GM21723 (cell line): ENCODE results near the gene BRME1.

ENCODE experiments used
- ATAC-seq: cut with Tn5 transposase; IDR thresholded peaks from one replicate; pipeline ENCODE4 v1.9.1; 2021; ENCODE audit warnings: mild to moderate bottlenecking, moderate library complexity; ENCODE audit not compliant: unreplicated experiment

Gene BRME1

GRCh38 chr19:13905634-13906520 is at the start of gene BRME1, which contains the start of gene CC2D1A:
TSS of gene BRME1 (minus strand) at chr19:13906117. CDS start at chr19:13904892, 1,225 bp downstream.
TSS of gene CC2D1A (plus strand) at chr19:13906201. CDS start at chr19:13906442, 241 bp downstream.
- peak; percentile 87 for ATAC-seq

- no peak for ATAC-seq
Observed at GRCh38 chr19:13954185-13954584, 48.3 kb upstream of the BRME1 start.

- no peak for ATAC-seq
Observed at GRCh38 chr19:13952931-13953531, 47.1 kb upstream of the BRME1 start.

DNA sequence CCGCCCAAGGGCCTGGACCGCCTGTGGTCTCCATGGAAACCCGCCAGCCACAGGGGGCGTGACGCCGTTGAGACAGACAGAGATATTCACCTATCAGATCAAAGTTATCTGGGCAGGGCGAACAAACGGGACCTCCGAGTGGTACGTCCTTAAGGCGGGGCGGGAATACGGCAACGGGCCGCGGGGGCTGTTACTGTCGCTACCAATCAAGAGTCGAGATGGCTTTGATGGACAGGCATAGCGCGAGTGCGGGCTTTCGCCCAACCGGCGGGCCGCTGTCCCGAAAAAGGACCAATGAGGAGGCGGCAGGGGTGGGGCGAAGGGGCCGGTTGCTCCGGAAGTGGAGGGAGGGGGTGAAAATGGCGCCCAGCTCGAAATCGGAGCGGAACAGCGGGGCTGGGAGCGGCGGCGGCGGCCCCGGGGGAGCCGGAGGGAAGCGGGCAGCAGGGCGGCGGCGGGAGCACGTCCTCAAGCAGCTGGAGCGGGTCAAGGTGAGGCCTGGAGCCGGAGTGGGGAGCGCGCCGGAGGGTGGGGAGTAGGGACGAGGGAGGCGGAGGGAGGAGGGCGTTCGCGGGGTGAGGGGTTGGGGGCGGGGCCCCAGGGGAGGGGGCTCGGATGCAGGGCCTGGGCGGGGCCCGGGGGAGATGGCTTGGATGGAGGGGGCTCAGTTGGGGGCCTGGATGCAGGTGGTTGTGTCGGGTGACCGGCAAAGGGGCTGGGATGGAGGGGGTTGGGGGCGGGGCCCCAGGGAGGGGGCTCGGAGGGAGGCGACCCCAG is 46.4 kb upstream of the BRME1 start, which contains the start of gene DCAF15:
Gene DCAF15, plus strand, starts transcription at position 356 of the 777 bp plus-strand sequence. Its CDS starts 4 bp downstream, at position 360.
- peak; percentile 95 for ATAC-seq

DNA sequence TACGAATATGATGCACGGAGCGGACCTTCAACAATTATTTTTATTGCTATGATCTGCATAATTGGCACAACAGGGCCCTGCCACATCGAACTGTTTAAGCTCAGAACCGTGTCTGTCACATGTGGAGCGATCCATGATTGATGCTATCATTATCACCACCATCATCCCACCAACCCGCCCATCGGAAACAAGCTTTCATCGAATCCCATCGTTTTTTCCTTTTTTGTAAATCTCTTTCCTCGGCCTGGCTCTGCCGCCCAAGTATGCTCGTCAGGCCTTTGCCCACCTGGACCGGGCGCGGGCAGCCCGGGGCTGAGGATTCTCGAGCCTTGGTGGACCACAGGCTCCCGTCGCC is 45.9 kb upstream of the BRME1 start:
- peak; percentile 2 for ATAC-seq

- no peak for ATAC-seq
Observed at GRCh38 chr19:13951043-13951442, 45.1 kb upstream of the BRME1 start.

- ATAC-seq = no peak
Observed at GRCh38 chr19:13946414-13946813, 40.5 kb upstream of the BRME1 start.

GRCh38 chr19:13942023-13942684 is 36.2 kb upstream of the BRME1 start:
- ATAC-seq = no peak

- no peak for ATAC-seq
Observed at GRCh38 chr19:13938301-13939064, 32.6 kb upstream of the BRME1 start, which contains the start of gene PODNL1. TSS of gene PODNL1 (minus strand) at chr19:13938417. CDS start at chr19:13938181, 236 bp downstream.

DNA sequence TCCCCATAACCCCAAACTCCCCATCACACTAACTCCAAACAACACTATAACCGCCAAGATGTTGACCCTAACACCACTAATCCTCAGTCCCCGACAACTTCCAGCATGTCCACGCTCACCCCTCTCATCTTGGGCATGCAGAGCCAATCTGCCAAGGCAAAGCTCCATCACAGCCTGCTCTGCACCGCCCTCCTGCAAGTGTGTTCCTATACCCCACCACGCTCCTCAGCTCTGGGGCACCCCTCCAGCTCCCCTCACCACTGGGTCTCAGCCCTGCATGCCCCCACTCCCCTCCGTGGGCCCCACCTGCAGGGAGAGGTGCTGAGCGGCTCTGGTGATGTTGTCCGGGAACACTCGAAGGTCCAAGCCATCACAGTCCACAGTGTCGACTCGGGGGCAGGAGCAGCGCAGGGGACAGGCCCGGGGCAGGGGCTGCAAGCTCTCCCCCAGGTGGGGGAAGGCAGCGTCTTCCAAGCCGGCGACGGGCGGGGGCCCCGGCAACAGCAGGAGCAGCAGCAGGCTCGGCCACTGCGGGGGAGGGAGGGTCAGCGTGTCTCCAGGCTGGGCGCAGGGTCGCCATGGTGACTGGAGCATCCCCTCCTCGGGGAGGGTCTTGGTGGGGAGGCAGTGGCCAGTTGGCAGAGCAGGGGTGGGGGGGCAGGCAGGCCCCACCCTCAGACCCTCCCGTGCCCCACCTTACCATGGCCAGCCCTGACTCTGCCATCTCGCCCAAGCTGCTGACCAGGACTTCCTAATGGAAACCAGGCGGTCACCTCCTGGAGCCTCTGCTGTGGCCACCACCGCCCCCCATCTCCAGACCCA is 31.8 kb upstream of the BRME1 start:
- ATAC-seq = no peak

DNA sequence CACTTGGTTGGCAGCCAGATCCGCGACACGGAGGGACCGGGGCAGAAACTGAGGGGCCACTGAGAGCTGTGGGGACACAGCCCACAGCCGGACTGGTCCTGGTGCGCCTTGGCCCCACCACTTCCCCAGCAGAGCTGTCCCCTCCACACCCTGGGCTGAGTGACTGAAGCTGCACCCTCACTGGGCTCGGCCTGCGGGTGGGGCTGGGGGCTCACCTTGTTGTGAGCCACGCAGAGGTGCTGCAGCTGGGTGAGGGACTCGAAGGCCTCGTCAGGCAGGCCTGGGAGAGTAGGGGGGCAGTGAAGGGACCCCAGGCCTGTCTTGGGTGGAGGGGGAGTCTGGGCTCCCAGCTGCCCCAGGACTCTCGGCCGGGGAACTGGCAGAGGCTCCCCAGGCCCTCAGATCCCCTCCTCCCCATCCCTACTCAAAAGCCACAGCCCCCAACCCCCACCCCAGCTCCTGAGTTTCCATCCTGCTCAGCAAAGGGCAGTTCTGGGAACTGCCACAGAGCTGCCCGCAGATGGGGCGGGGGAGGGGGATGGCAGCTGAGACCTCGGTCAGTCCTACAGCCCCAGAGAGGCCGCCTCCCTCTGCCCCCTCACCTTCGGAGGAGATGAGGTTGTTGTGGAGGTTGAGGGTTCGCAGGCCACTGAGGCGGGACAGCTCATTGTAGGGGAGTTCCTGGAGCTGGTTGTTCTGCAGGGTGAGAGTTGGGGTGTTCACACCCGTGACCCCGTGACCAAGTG is 30.0 kb upstream of the BRME1 start:
- no peak for ATAC-seq

GRCh38 chr19:13934785-13935109 is 28.8 kb upstream of the BRME1 start:
- no peak for ATAC-seq

DNA sequence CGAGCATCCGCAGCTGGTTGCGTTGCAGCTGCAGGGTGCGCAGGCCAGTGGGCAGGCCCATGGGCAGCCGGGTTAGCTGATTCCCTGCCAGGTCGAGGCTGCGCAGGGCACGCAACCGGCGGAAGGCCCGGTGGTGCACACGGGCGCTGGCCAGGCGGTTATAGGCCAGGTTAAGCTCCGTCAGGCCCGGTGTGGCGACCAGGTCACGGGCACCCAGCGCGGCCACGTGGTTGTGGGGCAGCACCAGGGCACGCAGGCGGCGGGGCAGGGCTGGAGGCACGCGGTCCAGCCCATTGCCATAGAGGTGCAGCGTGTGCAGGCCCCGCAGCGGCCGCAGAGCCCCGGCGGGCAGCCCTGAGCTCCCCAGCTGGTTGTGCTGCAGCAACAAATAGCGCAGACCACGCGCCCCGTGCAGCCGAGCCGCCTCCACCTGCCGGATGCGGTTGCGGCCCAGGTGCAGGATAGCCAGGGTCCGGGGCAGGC is 27.0 kb upstream of the BRME1 start:
- no peak for ATAC-seq

DNA sequence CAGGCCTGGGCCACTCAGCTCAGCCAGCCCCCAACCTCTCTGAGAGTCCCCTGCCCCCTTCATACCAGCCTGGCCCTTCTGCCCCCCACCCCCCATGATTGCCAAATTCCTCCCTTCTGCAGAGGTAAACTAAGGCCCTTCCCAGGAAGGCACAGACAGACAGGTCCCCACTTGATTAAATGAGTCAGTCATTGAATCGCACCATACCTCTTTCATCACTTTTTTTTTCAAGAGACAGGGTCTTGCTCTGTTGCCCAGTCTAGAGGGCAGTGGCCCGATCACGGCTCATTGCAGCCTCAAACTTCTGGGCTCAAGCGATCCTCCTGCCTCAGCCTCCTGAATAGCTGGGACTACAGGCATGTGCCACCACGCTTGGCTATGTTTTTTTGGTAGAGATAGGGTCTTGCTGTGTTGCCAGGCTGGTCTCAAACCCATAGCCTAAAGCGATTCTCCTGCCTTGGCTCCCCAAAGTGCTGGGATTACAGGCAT is 26.3 kb upstream of the BRME1 start:
- ATAC-seq = no peak

- ATAC-seq = no peak
Observed at GRCh38 chr19:13931391-13932148, 25.7 kb upstream of the BRME1 start.

GRCh38 chr19:13930402-13930801 is 24.5 kb upstream of the BRME1 start:
- ATAC-seq = no peak

DNA sequence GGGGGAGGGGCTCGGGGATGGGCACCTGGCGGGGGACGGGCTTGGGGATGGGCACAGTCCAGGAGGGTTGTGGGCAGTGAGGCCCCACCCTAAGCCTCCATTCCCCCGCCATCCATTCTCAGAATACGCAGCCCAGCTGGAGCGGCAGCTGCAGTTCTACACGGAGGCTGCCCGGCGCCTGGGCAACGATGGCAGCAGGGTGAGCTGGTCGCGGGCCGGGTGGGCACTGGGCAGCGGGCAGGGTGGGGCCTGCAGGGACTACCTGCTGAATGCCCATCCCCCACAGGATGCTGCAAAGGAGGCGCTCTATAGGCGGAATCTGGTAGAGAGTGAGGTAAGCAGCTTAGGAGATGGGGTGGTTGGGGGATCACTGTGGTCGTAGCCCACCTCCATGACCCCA is 24.0 kb upstream of the BRME1 start:
- ATAC-seq = no peak

DNA sequence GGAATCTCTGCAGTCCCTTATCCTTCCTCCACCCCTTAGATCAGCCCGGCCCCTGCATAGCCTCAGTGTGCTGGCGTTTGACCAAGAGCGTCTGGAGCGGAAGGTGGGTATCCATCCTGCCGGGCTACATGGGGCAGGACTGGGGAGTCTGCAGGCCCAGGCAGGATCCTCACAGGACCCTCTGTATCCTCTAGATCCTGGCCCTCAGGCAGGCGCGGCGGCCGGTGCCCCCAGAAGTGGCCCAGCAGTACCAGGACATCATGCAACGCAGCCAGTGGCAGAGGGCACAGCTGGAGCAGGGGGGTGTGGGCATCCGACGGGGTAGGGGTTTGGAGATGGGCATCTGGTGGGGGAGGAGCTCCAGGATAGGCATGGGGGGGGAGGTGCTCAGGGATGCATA is 23.4 kb upstream of the BRME1 start:
- ATAC-seq = no peak
